Natural killer cell (primary cell): Measurements from ENCODE around the gene RPP30. TPM values are rescaled to one million over a fixed set of nuclear protein-coding genes. Genes with fewer than 3 reads are reported as not detected.

Experiments used
- ATAC-seq, 3 donors: fragments of 150-1000 bp in 2 of 3; fragments of 200-7000 bp in 1 of 3; cut with Tn5 transposase; 1 replicate in 1 of 3; 2 replicates in 2 of 3; pipeline ENCODE4 v1.10.0; 2021; ENCODE audit warnings: mild to moderate bottlenecking in 2 of 3, moderate library complexity in 2 of 3
- DNase-seq, 2 donors: peaks; one replicate each; pipeline versions ENCODE4 v3.0.0 to v3.0.0-alpha.2; 2013 to 2021; ENCODE audit warnings: mixed read lengths in 1 of 2
- H3K27ac ChIP-seq: one replicate; pipeline ENCODE4 v1.5.1; 2013; ENCODE audit warnings: mild to moderate bottlenecking, low read length
- H3K27me3 ChIP-seq: one replicate; pipeline ENCODE4 v1.6.1; 2013; ENCODE audit warnings: low read length; ENCODE audit not compliant: control insufficient read depth, insufficient read depth
- H3K36me3 ChIP-seq: one replicate; pipeline ENCODE4 v1.6.1; 2013; ENCODE audit warnings: low read length; ENCODE audit not compliant: control insufficient read depth, insufficient read depth
- H3K4me1 ChIP-seq: one replicate; pipeline ENCODE4 v1.6.1; 2013; ENCODE audit warnings: low read length; ENCODE audit not compliant: control insufficient read depth, insufficient read depth
- H3K4me3 ChIP-seq: one replicate; pipeline ENCODE4 v1.5.1; 2013; ENCODE audit warnings: low read length
- H3K9me3 ChIP-seq: one replicate; pipeline ENCODE4 v1.6.1; 2013; ENCODE audit warnings: low read length; ENCODE audit not compliant: control insufficient read depth, insufficient read depth
- H3K27ac Mint-ChIP-seq, 2 donors: one replicate each; pipeline ENCODE4 v1.8.0; 2022; ENCODE audit warnings: mild to moderate bottlenecking in 2 of 2, mixed read lengths in 2 of 2, moderate library complexity in 1 of 2
- H3K27me3 Mint-ChIP-seq, 2 donors: one replicate each; pipeline ENCODE4 v1.8.0; 2022; ENCODE audit warnings: low read depth in 2 of 2, mixed read lengths in 2 of 2
- H3K36me3 Mint-ChIP-seq: one replicate; pipeline ENCODE4 v1.8.0; 2022; ENCODE audit warnings: mixed read lengths
- H3K4me1 Mint-ChIP-seq, 2 donors: one replicate each; pipeline ENCODE4 v1.8.0; 2022; ENCODE audit warnings: mixed read lengths in 2 of 2
- H3K4me3 Mint-ChIP-seq: one replicate; pipeline ENCODE4 v1.8.0; 2022; ENCODE audit warnings: mild to moderate bottlenecking, moderate library complexity, mixed read lengths
- H3K9me3 Mint-ChIP-seq, 2 donors: one replicate each; pipeline ENCODE4 v1.8.0; 2022; ENCODE audit warnings: mixed read lengths in 2 of 2
- CTCF ChIP-seq: fragments of 200-600 bp; IDR thresholded peaks from one replicate; pipeline ENCODE4 v1.8.0; 2022; ENCODE audit warnings: antibody characterized with exemption
- WGBS: methylation state at CpG from one replicate; pipeline ENCODE4 v1.1.7; 2013; ENCODE audit warnings: missing lambda C conversion rate; ENCODE audit not compliant: insufficient coverage; 5-methylcytosine and 5-hydroxymethylcytosine counted together
- intact Hi-C: fragments of 100-400 bp; cut with micrococcal nuclease; formaldehyde crosslinking; loops from one replicate; pipeline ENCODE4 v1.14.2; 2022
- total RNA-seq, 4 donors: library from RNA; stranded (reverse); fragments of 120-200 nt in 1 of 4; gene quantifications; one replicate each; pipeline versions ENCODE4 v1.2.3 to v1.2.4, GENCODE V29; 2013 to 2022

RPP30 gene
- total RNA-seq, 3 donors from 2014 or later (not counting 1 experiment from before 2014, with no cell fraction given) = 22.6 to 32.5 (median 24.2) TPM

- Mint-ChIP-seq H3K4me3 (no peak overlapping the region), H3K27me3 (peaks cover 12 to 44% of the 10 kb centered on the region in 2 donors), H3K27ac (no peak overlapping the region), H3K4me1 (no peaks in the 10 kb centered on the region), H3K36me3 (no peaks in the 10 kb centered on the region), H3K9me3 (no peaks in the 10 kb centered on the region)
- H3K27ac ChIP-seq = no peak overlapping the region
- no peak overlapping the region for H3K4me3 ChIP-seq
- no peak for TF ChIP-seq CTCF
- no peaks in the 10 kb centered on the region for H3K9me3 ChIP-seq
- H3K36me3 ChIP-seq = no peaks in the 10 kb centered on the region
- WGBS = 85% methylated on average over 10 of the region's 10 CpGs
- peaks cover 3% of the 10 kb centered on the region for H3K4me1 ChIP-seq
- ATAC-seq (no peak), DNase-seq (no peak)
- peaks cover 2% of the 10 kb centered on the region for H3K27me3 ChIP-seq
- intact Hi-C loops = no loop called here
These were observed 43.4 kb downstream of the RPP30 start for GRCh38 chr10:90914992-90915765.

GRCh38 chr10:90915766-90916075 is 43.9 kb downstream of the RPP30 start:
- H3K9me3 ChIP-seq = no peaks in the 10 kb centered on the region
- peaks cover 2% of the 10 kb centered on the region for H3K27me3 ChIP-seq
- Mint-ChIP-seq H3K9me3 (no peaks in the 10 kb centered on the region), H3K4me1 (no peaks in the 10 kb centered on the region), H3K36me3 (no peaks in the 10 kb centered on the region), H3K27ac (no peak overlapping the region), H3K4me3 (no peak overlapping the region), H3K27me3 (peaks cover 15 to 49% of the 10 kb centered on the region in 2 donors)
- peaks cover 3% of the 10 kb centered on the region for H3K4me1 ChIP-seq
- H3K36me3 ChIP-seq = no peaks in the 10 kb centered on the region
- H3K27ac ChIP-seq = no peak overlapping the region
- TF ChIP-seq CTCF = no peak
- 70% methylated on average over 9 of the region's 11 CpGs for WGBS
- ATAC-seq = no peak
- intact Hi-C loops = no loop called here
- no peak overlapping the region for H3K4me3 ChIP-seq
- DNase-seq = no peak

- no peak for ATAC-seq
- H3K4me1 Mint-ChIP-seq = no peaks in the 10 kb centered on the region
- Histone ChIP-seq H3K27ac (no peak overlapping the region), H3K27me3 (peaks cover 2% of the 10 kb centered on the region), H3K36me3 (no peaks in the 10 kb centered on the region), H3K4me1 (peaks cover 2% of the 10 kb centered on the region), H3K9me3 (no peaks in the 10 kb centered on the region), H3K4me3 (no peak overlapping the region)
- H3K4me3 Mint-ChIP-seq = no peak overlapping the region
- H3K36me3 Mint-ChIP-seq = no peaks in the 10 kb centered on the region
- intact Hi-C loops = no loop called here
- no peak for TF ChIP-seq CTCF
- WGBS = 84% methylated on average over 5 of the region's 6 CpGs
- H3K27me3 Mint-ChIP-seq = peaks cover 15 to 57% of the 10 kb centered on the region in 2 donors
- H3K9me3 Mint-ChIP-seq = no peaks in the 10 kb centered on the region
- no peak overlapping the region for H3K27ac Mint-ChIP-seq
- DNase-seq = no peak
These were observed 44.8 kb downstream of the RPP30 start for GRCh38 chr10:90916392-90917237.
